Ectodermal cell (in vitro differentiated cells): ENCODE measurements around the gene MEGF9.
"Not testable (repeated sequence)": the region's sequence is repeated elsewhere in the genome, so short reads cannot be mapped to it uniquely, and the experiment has no call there.

Experiments used
- H3K27ac ChIP-seq: 2 replicates; pipeline ENCODE4 v1.7.0; 2013; ENCODE audit warnings: mild to moderate bottlenecking, low read depth, low read length; ENCODE audit not compliant: insufficient read depth, poor library complexity, severe bottlenecking
- H3K27me3 ChIP-seq: 2 replicates; pipeline ENCODE4 v1.7.0; 2013; ENCODE audit warnings: mild to moderate bottlenecking, low read length; ENCODE audit not compliant: insufficient read depth, control insufficient read depth, poor library complexity, severe bottlenecking
- H3K36me3 ChIP-seq: one replicate; pipeline ENCODE4 v1.7.0; 2013; ENCODE audit warnings: low read length; ENCODE audit not compliant: control insufficient read depth, insufficient read depth
- H3K4me1 ChIP-seq: one replicate; pipeline ENCODE4 v1.7.0; 2013; ENCODE audit warnings: low read length; ENCODE audit not compliant: control insufficient read depth, insufficient read depth
- H3K4me3 ChIP-seq: 2 replicates; pipeline ENCODE4 v1.7.0; 2013; ENCODE audit warnings: low read depth, low read length, control low read depth; ENCODE audit not compliant: insufficient read depth
- H3K9me3 ChIP-seq: 2 replicates; pipeline ENCODE4 v1.7.0; 2013; ENCODE audit warnings: mild to moderate bottlenecking, low read length, moderate library complexity; ENCODE audit not compliant: control insufficient read depth
- WGBS, 2 experiments: methylation state at CpG; one replicate each; pipeline ENCODE4 v1.1.7; 2013; ENCODE audit warnings: missing lambda C conversion rate in 2 of 2; 5-methylcytosine and 5-hydroxymethylcytosine counted together

MEGF9 gene

DNA sequence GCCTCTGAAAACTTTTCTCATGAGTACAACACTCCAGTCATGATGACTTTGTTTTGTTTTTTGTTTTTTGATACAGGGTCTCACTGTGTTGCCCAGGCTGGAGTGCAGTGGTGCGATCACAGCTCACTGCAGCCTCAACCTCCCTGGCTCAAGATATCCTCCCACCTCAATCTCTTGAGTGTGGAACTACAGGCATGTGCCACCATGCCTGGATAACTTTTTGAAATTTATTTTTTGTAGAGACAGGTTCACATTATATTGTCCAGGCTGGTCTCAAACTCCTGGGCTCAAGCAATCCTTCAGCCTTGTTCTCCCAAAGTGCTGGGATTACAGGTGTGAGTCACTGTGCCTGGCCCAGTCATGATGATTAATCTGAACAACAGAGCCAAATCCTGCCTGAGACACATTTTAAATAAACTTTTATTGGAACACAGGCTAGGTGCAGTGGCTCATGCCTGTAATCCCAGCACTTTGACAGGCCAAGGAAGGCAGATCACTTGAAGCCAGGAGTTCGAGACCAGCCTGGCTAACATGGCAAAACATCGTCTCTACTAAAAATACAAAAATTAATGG lies 85.3 kb downstream of the MEGF9 start:
- H3K36me3 ChIP-seq, H3K4me3 ChIP-seq, H3K27me3 ChIP-seq, H3K27ac ChIP-seq, H3K4me1 ChIP-seq, H3K9me3 ChIP-seq: not testable (repeated sequence)
- 91 to 97% methylated on average over 3 of the region's 3 CpGs for WGBS, 2 experiments

DNA sequence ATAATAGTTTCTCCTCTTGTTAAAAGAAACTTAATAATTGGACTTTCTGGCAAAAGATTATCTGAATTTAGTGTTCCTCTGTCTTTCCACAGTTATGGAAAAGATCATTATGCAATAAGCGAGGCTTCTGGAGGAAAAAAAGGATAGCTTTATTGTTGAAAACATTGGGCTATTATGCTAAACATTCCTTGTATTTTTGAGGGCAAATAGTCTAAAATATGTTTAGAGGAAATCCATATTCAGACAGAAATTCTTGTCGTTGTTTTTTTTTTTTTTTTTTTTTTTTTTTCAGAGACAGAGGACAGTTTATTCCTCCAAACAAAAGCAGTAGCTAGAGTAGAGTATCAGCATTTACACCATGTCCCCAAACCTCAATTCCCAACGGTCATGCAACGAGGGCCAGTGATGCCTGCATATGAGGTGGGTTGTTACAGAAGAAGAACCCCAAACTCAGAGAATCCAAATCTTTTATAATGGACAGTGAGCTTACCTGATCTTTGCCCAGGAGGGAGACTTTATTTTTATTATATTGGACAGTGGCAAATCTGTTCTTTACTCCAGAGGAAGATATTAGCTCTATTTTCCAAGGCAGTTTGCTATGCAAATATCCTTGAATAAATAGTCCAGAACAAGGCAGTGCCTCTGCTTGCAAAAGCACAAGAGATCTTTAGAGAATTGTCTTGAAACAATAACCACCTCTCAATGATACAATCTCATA lies 85.9 kb downstream of the MEGF9 start:
- H3K36me3 ChIP-seq, result no peaks in the 10 kb centered on the region
- no peaks in the 10 kb centered on the region for H3K27me3 ChIP-seq
- no peaks in the 10 kb centered on the region for H3K9me3 ChIP-seq
- H3K27ac ChIP-seq, result no peak overlapping the region
- WGBS, 2 experiments, result 90% methylated on average over 4 of the region's 4 CpGs
- no peaks in the 10 kb centered on the region for H3K4me1 ChIP-seq
- no peak overlapping the region for H3K4me3 ChIP-seq

DNA sequence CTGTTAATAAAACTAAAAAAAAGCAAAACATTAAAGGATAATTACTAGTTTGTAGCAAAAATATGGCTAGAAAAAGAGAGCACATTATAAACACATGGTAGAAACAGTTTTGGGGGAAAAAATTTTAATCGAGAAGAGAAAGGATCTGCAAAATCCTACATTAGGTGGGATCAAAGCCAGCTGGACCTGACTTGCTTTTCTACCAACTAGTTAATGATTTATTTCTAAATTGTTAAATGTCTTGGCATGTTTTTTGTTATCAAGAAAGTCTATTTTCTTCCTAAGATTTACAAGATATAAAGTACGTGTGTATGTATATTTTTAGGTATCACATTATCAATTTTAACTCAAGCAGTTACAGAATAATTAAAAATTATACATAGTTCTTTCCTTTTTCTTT lies 87.2 kb downstream of the MEGF9 start:
- no peak overlapping the region for H3K27ac ChIP-seq
- no peaks in the 10 kb centered on the region for H3K9me3 ChIP-seq
- peaks cover 3% of the 10 kb centered on the region for H3K4me1 ChIP-seq
- WGBS, 2 experiments, result 88% methylated on average over 1 of the region's 2 CpGs
- H3K36me3 ChIP-seq, result no peaks in the 10 kb centered on the region
- no peak overlapping the region for H3K4me3 ChIP-seq
- H3K27me3 ChIP-seq, result no peaks in the 10 kb centered on the region

DNA sequence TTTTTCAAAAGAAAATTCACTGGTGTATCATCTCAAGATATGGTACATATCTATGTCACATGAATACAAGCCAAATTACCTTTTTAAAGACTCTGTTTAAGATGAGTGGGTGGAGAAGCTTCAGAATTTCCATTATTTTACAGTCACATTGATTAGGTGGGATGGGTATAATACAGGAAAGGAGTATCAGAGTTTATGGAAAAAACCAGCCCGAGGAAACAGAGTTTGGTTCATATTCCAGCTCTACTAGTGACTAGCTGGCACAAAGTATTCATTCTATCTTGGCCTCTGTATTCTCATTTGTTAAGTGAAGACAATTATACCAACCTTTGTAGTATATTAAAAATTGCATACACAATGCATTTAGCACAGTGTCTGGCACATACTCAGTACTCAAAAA lies 87.8 kb downstream of the MEGF9 start:
- Histone ChIP-seq H3K4me3 (no peak overlapping the region), H3K27me3 (no peaks in the 10 kb centered on the region), H3K36me3 (no peaks in the 10 kb centered on the region), H3K27ac (no peak overlapping the region), H3K4me1 (peaks cover 9% of the 10 kb centered on the region), H3K9me3 (no peaks in the 10 kb centered on the region)
- 88 to 100% methylated on average over 1 of the region's 1 CpG for WGBS, 2 experiments

DNA sequence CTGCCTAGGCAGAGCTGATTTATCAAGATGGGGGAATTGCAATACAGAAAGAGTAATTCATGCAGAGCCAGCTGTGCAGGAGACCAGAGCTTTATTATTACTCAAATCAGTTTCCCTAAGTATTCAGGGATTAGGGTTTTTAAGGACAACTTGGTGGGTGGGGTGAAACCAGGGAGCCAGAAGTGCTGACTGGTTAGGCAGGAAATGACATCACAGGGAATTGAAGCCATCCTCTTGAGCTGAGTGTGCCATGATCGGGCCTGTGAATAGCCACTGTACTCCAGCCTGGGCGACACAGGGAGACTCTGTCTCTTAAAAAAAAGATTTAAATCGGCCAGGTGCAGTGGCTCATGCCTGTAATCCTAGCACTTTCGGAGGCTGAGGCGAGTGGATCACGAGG lies 89.0 kb downstream of the MEGF9 start:
- H3K27ac ChIP-seq, result no peak overlapping the region
- H3K4me3 ChIP-seq, result no peak overlapping the region
- H3K36me3 ChIP-seq, result no peaks in the 10 kb centered on the region
- H3K27me3 ChIP-seq, result no peaks in the 10 kb centered on the region
- H3K4me1 ChIP-seq, result peaks cover 10% of the 10 kb centered on the region
- H3K9me3 ChIP-seq, result no peaks in the 10 kb centered on the region
- WGBS, 2 experiments, result 93 to 96% methylated on average over 6 of the region's 6 CpGs

DNA sequence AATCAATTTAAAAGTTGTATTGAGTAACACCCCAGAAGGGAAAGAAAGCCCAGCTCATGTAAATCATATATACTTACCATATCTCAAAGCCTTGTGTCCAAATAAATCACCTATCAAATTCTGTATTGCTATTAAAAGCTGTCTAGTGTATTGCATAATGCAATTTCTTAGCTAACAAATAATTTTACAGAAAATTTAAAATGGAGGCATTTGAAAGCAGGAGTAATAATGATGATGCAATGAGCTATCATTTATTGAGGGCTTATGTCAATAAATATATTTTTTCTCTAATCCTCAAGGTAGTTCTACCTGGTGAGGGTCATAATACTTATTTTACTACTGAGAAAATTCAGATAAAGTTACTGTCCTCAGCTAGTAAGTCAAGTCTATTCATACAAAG lies 91.5 kb downstream of the MEGF9 start:
- Histone ChIP-seq H3K4me3 (no peak overlapping the region), H3K27ac (no peak overlapping the region), H3K27me3 (no peaks in the 10 kb centered on the region), H3K9me3 (no peaks in the 10 kb centered on the region), H3K36me3 (no peaks in the 10 kb centered on the region), H3K4me1 (peaks cover 14% of the 10 kb centered on the region)

DNA sequence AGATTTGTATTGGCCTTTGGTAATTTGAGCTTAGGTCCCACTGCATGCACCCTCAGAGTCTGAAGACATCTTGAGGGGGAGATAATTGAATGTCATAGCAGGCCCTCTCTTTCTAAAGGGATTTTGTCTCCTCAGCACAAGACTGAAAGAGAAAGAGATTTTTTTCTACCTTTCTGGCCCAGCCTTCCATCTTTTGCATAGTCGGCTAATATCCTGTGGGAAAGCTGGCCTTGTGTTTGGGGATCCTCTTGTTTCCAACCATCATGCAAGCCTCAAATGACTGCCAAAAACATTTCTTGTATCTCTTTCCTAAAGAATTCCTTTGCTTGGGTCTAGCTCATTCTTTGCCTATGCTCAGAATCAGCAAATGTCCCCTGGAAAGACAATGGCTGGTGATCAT lies 92.3 kb downstream of the MEGF9 start:
- Histone ChIP-seq H3K36me3 (no peaks in the 10 kb centered on the region), H3K4me1 (peaks cover 18% of the 10 kb centered on the region), H3K4me3 (no peak overlapping the region), H3K9me3 (no peaks in the 10 kb centered on the region), H3K27ac (peak overlapping the region; percentile 5), H3K27me3 (no peaks in the 10 kb centered on the region)
- WGBS, 2 experiments, result 72 to 75% methylated on average over 1 of the region's 1 CpG

DNA sequence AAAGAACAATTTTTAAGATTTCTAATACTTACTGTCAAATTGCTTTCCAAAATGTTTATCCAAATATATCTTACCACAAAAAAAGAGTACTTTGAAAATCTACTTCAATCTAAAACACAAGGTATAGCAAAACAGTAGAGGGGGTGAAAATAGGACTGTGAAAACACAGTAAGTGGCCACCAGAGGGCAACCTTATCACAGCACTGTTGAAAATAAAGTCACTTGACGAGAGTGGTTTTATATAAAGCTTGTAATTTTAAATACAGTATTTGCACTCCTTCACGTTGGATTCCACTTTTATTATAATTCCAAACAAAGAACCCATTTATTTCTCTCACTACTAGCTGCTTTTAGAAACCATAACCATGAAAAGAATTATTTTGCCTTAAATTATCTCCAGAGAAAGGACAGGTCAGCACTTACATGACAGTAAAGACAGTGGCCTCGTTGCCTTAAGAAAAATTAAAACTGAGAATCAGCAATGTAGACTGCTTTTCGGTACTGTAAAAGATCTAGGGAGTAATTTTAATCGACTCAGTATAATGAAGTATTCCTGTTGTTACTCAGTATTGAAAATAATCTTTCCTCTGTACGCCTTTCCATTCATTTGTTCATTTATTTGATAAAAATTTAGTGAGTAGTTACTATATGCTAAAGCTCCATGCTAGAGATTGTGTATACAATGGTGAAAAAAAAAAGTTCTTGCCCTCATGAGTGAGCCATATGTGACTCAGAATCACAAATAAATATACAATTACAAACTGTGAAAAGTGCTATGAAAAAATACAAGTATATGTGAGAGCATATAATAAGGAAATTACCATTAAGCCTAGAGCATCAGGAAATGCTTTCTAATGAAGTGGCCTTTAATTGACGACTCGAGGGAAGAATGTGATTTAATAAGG lies 94.3 kb downstream of the MEGF9 start:
- Histone ChIP-seq H3K36me3 (no peaks in the 10 kb centered on the region), H3K27ac (no peak overlapping the region), H3K4me1 (peaks cover 18% of the 10 kb centered on the region), H3K9me3 (no peaks in the 10 kb centered on the region), H3K27me3 (no peaks in the 10 kb centered on the region), H3K4me3 (no peak overlapping the region)
- WGBS, 2 experiments, result 61 to 64% methylated on average over 6 to 7 of the region's 8 CpGs

DNA sequence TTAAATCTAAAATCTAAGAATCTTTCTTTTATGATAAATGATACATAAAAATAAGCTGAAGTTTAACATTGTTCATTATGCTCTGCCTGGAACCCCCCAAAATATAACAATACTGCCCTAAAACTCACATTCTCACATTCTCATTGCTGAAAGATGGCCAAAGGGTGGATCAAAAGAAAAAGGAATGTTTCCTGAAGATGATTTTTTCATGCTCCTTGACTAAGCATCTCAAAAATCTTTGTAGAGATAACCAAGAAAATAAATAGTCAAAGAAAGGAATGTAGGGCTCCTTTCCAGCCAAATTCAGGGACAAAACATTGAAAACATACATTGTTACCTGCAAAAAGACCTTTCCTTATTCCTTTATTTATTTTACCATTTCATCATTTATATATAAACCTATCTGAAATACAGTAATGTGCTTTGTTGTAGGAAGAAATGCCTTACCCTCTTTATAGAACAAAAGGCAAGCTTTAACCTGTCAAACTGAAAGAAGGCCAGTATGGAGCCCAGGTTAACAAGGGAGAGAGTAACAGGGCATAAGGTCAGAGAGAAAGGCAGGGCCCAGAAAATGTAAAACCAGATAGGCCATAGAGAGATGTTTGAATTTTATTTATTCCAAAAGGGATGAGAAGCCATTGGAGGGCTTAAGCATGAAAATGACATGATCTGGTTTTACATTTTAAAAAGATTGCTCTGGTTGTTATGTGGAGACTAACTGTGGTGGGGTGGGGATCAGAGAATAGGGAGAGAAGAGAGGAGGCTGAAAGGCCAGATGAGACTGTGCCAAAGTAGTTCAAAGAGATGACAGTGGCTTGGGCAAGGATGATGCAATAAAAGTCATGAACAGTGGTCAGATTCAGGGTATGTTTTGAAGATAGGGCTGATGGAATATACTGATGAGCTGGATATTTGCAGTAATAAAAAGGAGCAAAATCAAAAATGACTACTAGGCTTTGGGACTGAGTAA lies 97.0 kb downstream of the MEGF9 start:
- no peak overlapping the region for H3K27ac ChIP-seq
- no peaks in the 10 kb centered on the region for H3K27me3 ChIP-seq
- no peaks in the 10 kb centered on the region for H3K9me3 ChIP-seq
- no peak overlapping the region for H3K4me3 ChIP-seq
- no peaks in the 10 kb centered on the region for H3K36me3 ChIP-seq
- peaks cover 16% of the 10 kb centered on the region for H3K4me1 ChIP-seq
